GM23248 (cell line): ENCODE results near the gene IGFALS. TPM values are rescaled to one million over a fixed set of nuclear protein-coding genes. Genes with fewer than 3 reads are reported as not detected.

Experiments
- DNase-seq: peaks from one replicate; pipeline ENCODE4 v3.0.0-alpha.2; 2015
- H2AFZ ChIP-seq: fragments of 200-600 bp; sonication (generic); 2 replicates; pipeline ENCODE4 v1.6.1; 2016; ENCODE audit warnings: antibody characterized with exemption
- H3F3A ChIP-seq: fragments of 200-600 bp; sonication (generic); 2 replicates; pipeline ENCODE4 v1.6.1; 2016; ENCODE audit warnings: mild to moderate bottlenecking, antibody characterized with exemption, mixed run types; ENCODE audit not compliant: insufficient read depth
- H3K27ac ChIP-seq: fragments of 200-600 bp; sonication (generic); 2 replicates; pipeline ENCODE4 v1.5.1; 2016; ENCODE audit warnings: mild to moderate bottlenecking
- H3K27me3 ChIP-seq: fragments of 200-600 bp; sonication (generic); replicated peaks from 2 replicates; pipeline ENCODE4 v1.6.1; 2016; ENCODE audit warnings: mild to moderate bottlenecking; ENCODE audit not compliant: insufficient read depth
- H3K36me3 ChIP-seq: fragments of 200-600 bp; sonication (generic); 2 replicates; pipeline ENCODE4 v1.6.1; 2016; ENCODE audit warnings: low read depth, mild to moderate bottlenecking
- H3K4me1 ChIP-seq: fragments of 200-600 bp; sonication (generic); 2 replicates; pipeline ENCODE4 v1.6.1; 2016; ENCODE audit warnings: mild to moderate bottlenecking; ENCODE audit not compliant: insufficient read depth
- H3K4me2 ChIP-seq: fragments of 200-600 bp; sonication (generic); one replicate; pipeline ENCODE4 v1.6.1; 2016; ENCODE audit warnings: mild to moderate bottlenecking; ENCODE audit not compliant: unreplicated experiment
- H3K4me3 ChIP-seq: fragments of 200-600 bp; sonication (generic); 2 replicates; pipeline ENCODE4 v1.5.1; 2016; ENCODE audit warnings: mild to moderate bottlenecking
- H3K79me2 ChIP-seq: fragments of 200-600 bp; sonication (generic); 2 replicates; pipeline ENCODE4 v1.6.1; 2016; ENCODE audit warnings: mild to moderate bottlenecking; ENCODE audit not compliant: insufficient read depth
- H3K9ac ChIP-seq: fragments of 200-600 bp; sonication (generic); 2 replicates; pipeline ENCODE4 v1.6.1; 2016; ENCODE audit warnings: mild to moderate bottlenecking
- H3K9me2 ChIP-seq: fragments of 200-600 bp; sonication (generic); 2 replicates; pipeline ENCODE4 v1.6.1; 2016; ENCODE audit warnings: mixed run types, mild to moderate bottlenecking, moderate library complexity; ENCODE audit not compliant: insufficient read depth
- H3K9me3 ChIP-seq: fragments of 200-600 bp; sonication (generic); one replicate; pipeline ENCODE4 v1.6.1; 2017; ENCODE audit warnings: low read depth
- H4K20me1 ChIP-seq: fragments of 200-600 bp; sonication (generic); 2 replicates; pipeline ENCODE4 v1.6.0; 2016; ENCODE audit not compliant: insufficient read depth
- EZH2 ChIP-seq: fragments of 200-600 bp; sonication (generic); IDR thresholded peaks from 2 replicates; pipeline ENCODE4 v1.6.1; 2018; ENCODE audit warnings: antibody characterized with exemption, mild to moderate bottlenecking; ENCODE audit not compliant: insufficient read depth, poor library complexity, severe bottlenecking
- EZH2phosphoT487 ChIP-seq: fragments of 200-600 bp; sonication (generic); IDR thresholded peaks from 2 replicates; pipeline ENCODE4 v1.6.1; 2018; ENCODE audit warnings: antibody characterized with exemption, moderate library complexity, mild to moderate bottlenecking, low read depth; ENCODE audit not compliant: insufficient read depth
- WGBS, 2 experiments: methylation state at CpG; one replicate each; pipeline ENCODE4 v1.1.6; 2015 to 2017; ENCODE audit warnings: low lambda C conversion rate in 2 of 2, low coverage in 1 of 2; ENCODE audit errors: missing lambda C conversion rate in 2 of 2; 5-methylcytosine and 5-hydroxymethylcytosine counted together
- in situ Hi-C: fragments of 300-500 bp; cut with MboI; formaldehyde crosslinking; loops from 2 replicates; pipeline ENCODE4 v1.15.0; 2020
- polyA plus RNA-seq: library from polyadenylated mRNA; unstranded; fragments of >200 nt; fragmentation: Nextera tagmentation; extraction: Ambion mirVana; gene quantifications from 2 replicates; pipeline ENCODE4 v1.2.1, GENCODE V29; 2016
- total RNA-seq: library from RNA; depleted of rRNA; stranded (reverse); fragments of >200 nt; shearing (Covaris generic); gene quantifications from 2 replicates; pipeline ENCODE4 v1.2.3, GENCODE V29; 2014

The IGFALS gene
- total and polyA plus RNA-seq, 2 experiments from 2014 or later = not detected

DNA sequence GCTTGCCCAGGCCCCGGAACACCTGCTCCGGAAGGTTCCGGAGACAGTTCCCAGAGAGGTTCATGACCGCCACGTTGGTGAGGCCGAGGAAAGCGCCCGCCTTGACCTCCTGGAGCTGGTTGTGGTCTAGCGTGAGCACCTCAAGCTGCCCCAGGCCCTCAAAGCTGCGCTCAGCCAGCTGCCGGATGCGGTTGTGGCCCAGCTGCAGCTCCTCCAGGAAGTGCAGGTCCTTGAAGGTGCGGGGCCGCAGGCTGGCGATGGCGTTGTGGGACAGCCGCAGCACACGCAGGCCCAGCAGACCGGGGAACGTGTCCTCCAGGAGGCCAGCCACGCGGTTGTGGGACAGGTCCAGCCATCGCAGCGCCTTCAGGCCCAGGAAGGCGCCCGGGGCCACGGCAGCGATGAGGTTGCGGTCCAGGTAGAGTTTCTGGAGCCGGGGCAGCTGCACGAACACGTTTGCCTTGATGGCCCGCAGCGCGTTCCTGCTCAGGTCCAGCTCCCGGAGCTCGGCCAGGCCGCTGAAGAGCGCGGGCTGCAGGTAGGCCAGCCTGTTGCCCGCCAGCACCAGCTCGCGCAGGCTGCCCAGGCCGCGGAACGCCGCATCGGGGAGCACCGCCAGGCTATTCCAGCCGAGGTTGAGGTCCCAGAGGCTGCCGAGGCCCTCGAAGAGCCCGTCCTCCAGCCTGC is 2.1 kb downstream of the IGFALS start:
- no peak overlapping the region for H2AFZ ChIP-seq
- no peaks in the 10 kb centered on the region for H3F3A ChIP-seq
- no peaks in the 10 kb centered on the region for H3K27me3 ChIP-seq
- no peak for DNase-seq
- peaks cover 11% of the 10 kb centered on the region for H3K79me2 ChIP-seq
- no peak for TF ChIP-seq EZH2phosphoT487
- no peak for TF ChIP-seq EZH2
- H3K4me1 ChIP-seq = no peaks in the 10 kb centered on the region
- no peak overlapping the region for H3K4me3 ChIP-seq
- no peak overlapping the region for H3K4me2 ChIP-seq
- no peaks in the 10 kb centered on the region for H4K20me1 ChIP-seq
- WGBS, 2 experiments = 95 to 96% methylated on average over 46 to 53 of the region's 53 CpGs
- no peak overlapping the region for H3K27ac ChIP-seq
- H3K9ac ChIP-seq = no peak overlapping the region
- H3K9me2 ChIP-seq = no peaks in the 10 kb centered on the region
- no peaks in the 10 kb centered on the region for H3K9me3 ChIP-seq
- in situ Hi-C loops = no loop called here
- H3K36me3 ChIP-seq = no peaks in the 10 kb centered on the region; the same call in 1 of the 2 replicates

GRCh38 chr16:1790611-1791255 is 2.8 kb downstream of the IGFALS start:
- Histone ChIP-seq H3K9me3 (no peaks in the 10 kb centered on the region), H3K4me3 (no peak overlapping the region), H3K79me2 (peaks cover 18% of the 10 kb centered on the region), H3K4me1 (no peaks in the 10 kb centered on the region), H3K9ac (no peak overlapping the region), H3K27ac (no peak overlapping the region), H3K9me2 (no peaks in the 10 kb centered on the region), H3K27me3 (no peaks in the 10 kb centered on the region), H3K36me3 (no peaks in the 10 kb centered on the region; the same call in 1 of the 2 replicates), H4K20me1 (no peaks in the 10 kb centered on the region), H2AFZ (no peak overlapping the region), H3F3A (no peaks in the 10 kb centered on the region), H3K4me2 (no peak overlapping the region)
- in situ Hi-C loops = no loop called here
- WGBS, 2 experiments = 96% methylated on average over 39 to 44 of the region's 44 CpGs
- no peak for TF ChIP-seq EZH2
- TF ChIP-seq EZH2phosphoT487 = no peak
- no peak for DNase-seq

GRCh38 chr16:1790261-1790610 is 3.3 kb downstream of the IGFALS start:
- H3K79me2 ChIP-seq = peaks cover 23% of the 10 kb centered on the region
- H4K20me1 ChIP-seq = no peaks in the 10 kb centered on the region
- H3K27me3 ChIP-seq = no peaks in the 10 kb centered on the region
- H3K27ac ChIP-seq = no peak overlapping the region
- no peaks in the 10 kb centered on the region; the same call in 1 of the 2 replicates for H3K36me3 ChIP-seq
- no peak for DNase-seq
- TF ChIP-seq EZH2phosphoT487 = no peak
- no peak for TF ChIP-seq EZH2
- no peak overlapping the region for H3K4me3 ChIP-seq
- no peaks in the 10 kb centered on the region for H3K9me2 ChIP-seq
- no peaks in the 10 kb centered on the region for H3K4me1 ChIP-seq
- H3K9me3 ChIP-seq = no peaks in the 10 kb centered on the region
- 85% methylated on average over 15 of the region's 15 CpGs for WGBS, 2 experiments
- no peak overlapping the region for H3K4me2 ChIP-seq
- no peak overlapping the region for H2AFZ ChIP-seq
- no peaks in the 10 kb centered on the region for H3F3A ChIP-seq
- in situ Hi-C loops = no loop called here
- H3K9ac ChIP-seq = no peak overlapping the region

- Histone ChIP-seq H3K9me2 (no peaks in the 10 kb centered on the region), H3K4me3 (no peak overlapping the region), H3K9ac (no peak overlapping the region), H3K4me2 (no peak overlapping the region), H3K4me1 (no peaks in the 10 kb centered on the region), H3K27ac (no peak overlapping the region), H3K79me2 (peaks cover 28% of the 10 kb centered on the region), H4K20me1 (no peaks in the 10 kb centered on the region), H2AFZ (no peak overlapping the region), H3F3A (no peaks in the 10 kb centered on the region), H3K36me3 (no peaks in the 10 kb centered on the region; the same call in 1 of the 2 replicates), H3K9me3 (no peaks in the 10 kb centered on the region), H3K27me3 (no peaks in the 10 kb centered on the region)
- in situ Hi-C loops = no loop called here
- DNase-seq = no peak
- no peak for TF ChIP-seq EZH2phosphoT487
- no peak for TF ChIP-seq EZH2
- 87 to 90% methylated on average over 10 to 23 of the region's 25 CpGs for WGBS, 2 experiments
Measured at GRCh38 chr16:1789643-1790045, 3.9 kb downstream of the IGFALS start.
